GM20431 (cell line): ENCODE results near the gene NUDT4.
"Not testable (repeated sequence)": the region's sequence is repeated elsewhere in the genome, so short reads cannot be mapped to it uniquely, and the experiment has no call there.

ENCODE experiments used
- in situ Hi-C: fragments of 300-500 bp; cut with MseI, MboI; formaldehyde crosslinking; loops from one replicate; pipeline ENCODE4 v1.15.0; 2020; ENCODE audit warnings: low sequenced_read_pairs; ENCODE audit not compliant: unreplicated experiment

NUDT4 gene

GRCh38 chr12:93417967-93418480 lies 40.3 kb downstream of the NUDT4 start:
- in situ Hi-C loops = loop anchor here (25.0 kb wide), 1 partner anchor 631 kb away; no protein-coding TSS in a partner anchor

GRCh38 chr12:93419388-93420034 lies 41.8 kb downstream of the NUDT4 start:
- in situ Hi-C loops = loop anchor here (25.0 kb wide), 1 partner anchor 632 kb away; no protein-coding TSS in a partner anchor

GRCh38 chr12:93422050-93422449 lies 44.3 kb downstream of the NUDT4 start:
- in situ Hi-C loops = loop anchor here (25.0 kb wide), 1 partner anchor 635 kb away; no protein-coding TSS in a partner anchor

- in situ Hi-C loops = no loop called here
Measured at GRCh38 chr12:93425736-93426411, 48.1 kb downstream of the NUDT4 start.

- in situ Hi-C loops = no loop called here
Measured at GRCh38 chr12:93426412-93426805, 48.7 kb downstream of the NUDT4 start.

- in situ Hi-C loops = no loop called here
Measured at GRCh38 chr12:93427779-93428564, 50.2 kb downstream of the NUDT4 start.

- in situ Hi-C loops = no loop called here
Measured at GRCh38 chr12:93429448-93429847, 51.7 kb downstream of the NUDT4 start.

GRCh38 chr12:93429852-93430251 lies 52.1 kb downstream of the NUDT4 start:
- in situ Hi-C loops = no loop called here

- in situ Hi-C loops = no loop called here
Measured at GRCh38 chr12:93430280-93430679, 52.6 kb downstream of the NUDT4 start.

- in situ Hi-C loops = not testable (repeated sequence)
Measured at GRCh38 chr12:93432031-93432430, 54.3 kb downstream of the NUDT4 start.

GRCh38 chr12:93434256-93434865 lies 56.6 kb downstream of the NUDT4 start:
- in situ Hi-C loops = no loop called here

- in situ Hi-C loops = no loop called here
Measured at GRCh38 chr12:93438266-93439050, 60.7 kb downstream of the NUDT4 start.

GRCh38 chr12:93440043-93440835 lies 62.5 kb downstream of the NUDT4 start:
- in situ Hi-C loops = no loop called here

GRCh38 chr12:93441081-93441616 lies 63.4 kb downstream of the NUDT4 start:
- in situ Hi-C loops = no loop called here

GRCh38 chr12:93441617-93442410 lies 64.1 kb downstream of the NUDT4 start, which contains the start of gene UBE2N:
TSS of gene UBE2N (minus strand) at chr12:93441947. CDS start at chr12:93441884, 63 bp downstream.
- in situ Hi-C loops = no loop called here

- in situ Hi-C loops = no loop called here
Measured at GRCh38 chr12:93442411-93443340, 65.0 kb downstream of the NUDT4 start.
